ENCODE measurements around the gene PCCA. TPM values are rescaled to one million over a fixed set of nuclear protein-coding genes. Genes with fewer than 3 reads are reported as not detected.
A peak's percentile ranks its signal among the peaks of the same experiment; 100 is the strongest.

PCCA gene
- total and polyA plus RNA-seq, 3 experiments from 2014 or later: 6.1 to 9.5 (median 6.2) TPM

DNA sequence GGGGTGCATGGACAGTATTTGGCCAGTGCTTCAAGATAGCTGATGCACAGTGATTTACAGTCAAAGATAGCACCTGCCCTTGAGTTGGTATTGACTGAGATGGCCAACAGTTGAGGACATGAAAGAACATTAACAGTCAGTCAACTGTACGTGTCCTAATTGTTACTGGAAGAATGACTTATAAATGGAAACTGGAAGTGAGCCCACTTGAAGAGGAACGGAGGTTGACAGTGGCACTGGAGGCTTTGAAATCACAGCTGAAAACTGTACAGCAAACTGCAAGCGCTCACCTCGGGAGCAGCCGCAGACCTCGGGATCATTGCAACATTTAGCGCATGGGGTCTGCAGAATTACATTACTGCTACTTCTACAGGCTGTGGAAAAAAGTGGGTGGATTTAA lies 422.6 kb downstream of the PCCA start:
- Mint-ChIP-seq H3K27ac (peak overlapping the region in 1 of 8 donors; percentile 18), H3K9me3 (no peaks in the 10 kb centered on the region), H3K36me3 (peaks cover 0 to 1% (median under 1%) of the 10 kb centered on the region in 3 donors), H3K4me3 (no peak overlapping the region), H3K27me3 (no peaks in the 10 kb centered on the region), H3K4me1 (peaks cover 8 to 13% (median 11%) of the 10 kb centered on the region in 3 donors)
- Histone ChIP-seq H3K27ac (ENCODE audit: low read depth, low read length) (no peak overlapping the region), H3K27me3 (ENCODE audit: insufficient read depth, low read length, poor library complexity, severe bottlenecking) (no peaks in the 10 kb centered on the region), H3K9me3 (ENCODE audit: low read length) (no peaks in the 10 kb centered on the region), H3K4me3 (ENCODE audit: low read length) (no peak overlapping the region), H3K4me1 (ENCODE audit: insufficient read depth, low read length) (no peaks in the 10 kb centered on the region), H3K36me3 (ENCODE audit: insufficient read depth, low read length) (no peaks in the 10 kb centered on the region)
- ChIA-PET POLR2A (no interaction called here), CTCF (interaction anchor here (1.4 to 9.6 kb wide), 2 partner anchors 594 to 855 kb away, joined by 3 to 76 read pairs; no protein-coding TSS in a partner anchor)
- no peak for DNase-seq

DNA sequence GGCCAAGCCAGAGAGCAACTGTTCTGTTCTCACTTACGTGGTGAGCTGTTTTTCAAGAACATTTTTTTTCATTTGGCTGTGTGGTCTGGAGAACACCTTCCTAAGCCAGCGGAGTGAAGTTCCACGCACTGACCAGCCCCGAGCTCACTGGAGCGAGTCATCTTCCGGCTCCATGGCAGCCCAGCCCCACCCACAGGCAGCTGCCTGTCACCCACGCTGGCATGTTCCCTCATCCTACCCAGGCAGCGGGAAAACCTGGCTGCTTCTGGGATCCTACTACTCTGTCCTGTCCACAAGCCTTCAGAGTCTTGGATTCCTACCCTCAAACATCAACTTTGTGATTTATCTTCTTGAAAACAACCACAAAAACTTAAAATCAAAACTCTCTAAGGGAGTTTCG lies 423.5 kb downstream of the PCCA start:
- Histone ChIP-seq H3K9me3 (ENCODE audit: low read length) (no peaks in the 10 kb centered on the region), H3K27ac (ENCODE audit: low read depth, low read length) (no peak overlapping the region), H3K36me3 (ENCODE audit: insufficient read depth, low read length) (no peaks in the 10 kb centered on the region), H3K4me3 (ENCODE audit: low read length) (no peak overlapping the region), H3K4me1 (ENCODE audit: insufficient read depth, low read length) (peaks cover 1% of the 10 kb centered on the region), H3K27me3 (ENCODE audit: insufficient read depth, low read length, poor library complexity, severe bottlenecking) (no peaks in the 10 kb centered on the region)
- Mint-ChIP-seq H3K9me3 (no peaks in the 10 kb centered on the region), H3K27me3 (no peaks in the 10 kb centered on the region), H3K36me3 (peaks cover 0 to 3% (median 1%) of the 10 kb centered on the region in 3 donors), H3K27ac (no peak overlapping the region), H3K4me1 (peaks cover 5 to 9% (median 8%) of the 10 kb centered on the region in 3 donors), H3K4me3 (no peak overlapping the region)
- ChIA-PET POLR2A (no interaction called here), CTCF (interaction anchor here (1.4 to 9.6 kb wide), 3 partner anchors 9 to 856 kb away, joined by 3 to 76 read pairs (median 9); no protein-coding TSS in a partner anchor)
- DNase-seq: no peak

DNA sequence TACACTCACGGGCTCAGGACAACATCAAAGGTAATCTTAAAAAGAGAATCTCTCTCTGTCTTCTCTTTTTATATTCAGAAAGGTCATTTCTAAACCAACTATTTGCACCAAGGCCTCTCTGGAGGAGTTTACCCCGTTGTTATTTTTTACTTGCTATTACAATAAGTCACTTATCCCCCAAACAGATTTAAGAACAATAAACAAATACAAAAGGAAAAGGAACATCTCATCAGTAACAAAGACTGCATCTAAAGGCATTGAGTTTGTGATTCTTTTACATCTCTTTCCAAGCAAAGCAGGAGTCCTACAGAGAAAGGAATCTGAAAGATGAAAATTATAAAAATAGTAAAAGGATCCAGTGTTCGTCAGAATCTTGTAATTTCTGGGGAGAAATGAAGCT lies 424.3 kb downstream of the PCCA start:
- ChIA-PET POLR2A (no interaction called here), CTCF (interaction anchor here (2.3 to 9.6 kb wide), 2 partner anchors 10 to 857 kb away, joined by 9 to 76 read pairs; no protein-coding TSS in a partner anchor)
- H3K27ac Mint-ChIP-seq: no peak overlapping the region
- Histone ChIP-seq H3K36me3 (ENCODE audit: insufficient read depth, low read length) (no peaks in the 10 kb centered on the region), H3K27ac (ENCODE audit: low read depth, low read length) (no peak overlapping the region), H3K4me1 (ENCODE audit: insufficient read depth, low read length) (peaks cover 7% of the 10 kb centered on the region), H3K4me3 (ENCODE audit: low read length) (no peak overlapping the region), H3K27me3 (ENCODE audit: insufficient read depth, low read length, poor library complexity, severe bottlenecking) (no peaks in the 10 kb centered on the region), H3K9me3 (ENCODE audit: low read length) (no peaks in the 10 kb centered on the region)
- H3K27me3 Mint-ChIP-seq: no peaks in the 10 kb centered on the region
- peaks cover 9 to 17% (median 15%) of the 10 kb centered on the region in 3 donors for H3K4me1 Mint-ChIP-seq
- no peak overlapping the region for H3K4me3 Mint-ChIP-seq
- no peak for DNase-seq
- no peaks in the 10 kb centered on the region for H3K9me3 Mint-ChIP-seq
- peaks cover 0 to 3% (median 1%) of the 10 kb centered on the region in 3 donors for H3K36me3 Mint-ChIP-seq

DNA sequence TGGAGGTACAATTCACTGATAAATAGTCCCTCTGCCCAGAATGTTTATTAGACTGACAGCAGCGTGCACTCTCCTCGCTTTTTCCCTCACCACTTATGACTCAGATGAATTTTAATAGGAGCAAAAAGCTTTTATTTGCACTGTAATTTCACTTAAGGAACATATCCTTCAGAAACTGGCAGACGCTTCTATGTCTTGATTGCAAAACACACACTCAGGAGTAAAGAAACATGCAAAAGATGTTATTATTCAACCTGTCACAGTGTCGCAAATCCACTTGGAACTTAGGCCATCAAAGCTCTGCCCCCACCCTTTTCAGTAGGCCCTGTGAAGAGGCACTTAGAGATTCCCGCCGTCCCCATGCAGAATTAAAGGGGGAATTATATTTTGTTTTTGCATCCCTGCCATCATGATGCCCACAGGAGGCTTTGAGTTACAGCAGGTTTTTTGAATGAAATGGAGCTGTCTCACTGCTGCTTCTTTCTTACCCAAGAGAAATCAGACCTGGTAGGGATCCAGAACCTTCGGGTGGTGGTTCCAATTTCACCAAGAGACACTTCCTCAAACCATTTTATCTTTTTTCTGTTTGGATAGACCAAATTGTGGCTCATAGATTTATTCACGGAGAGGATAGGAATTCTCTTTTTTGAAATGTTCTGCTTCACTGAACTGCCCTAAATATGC lies 425.2 kb downstream of the PCCA start:
- Mint-ChIP-seq H3K9me3 (no peaks in the 10 kb centered on the region), H3K27me3 (no peaks in the 10 kb centered on the region), H3K27ac (peak overlapping the region in 1 of 8 donors; percentile 3), H3K4me1 (peaks cover 9 to 18% (median 17%) of the 10 kb centered on the region in 3 donors), H3K36me3 (peaks cover 0 to 3% (median 1%) of the 10 kb centered on the region in 3 donors), H3K4me3 (no peak overlapping the region)
- no peak overlapping the region for H3K4me3 ChIP-seq (ENCODE audit: low read length)
- no peaks in the 10 kb centered on the region for H3K27me3 ChIP-seq (ENCODE audit: insufficient read depth, low read length, poor library complexity, severe bottlenecking)
- no peaks in the 10 kb centered on the region for H3K36me3 ChIP-seq (ENCODE audit: insufficient read depth, low read length)
- no peak for DNase-seq
- no peak overlapping the region for H3K27ac ChIP-seq (ENCODE audit: low read depth, low read length)
- peaks cover 7% of the 10 kb centered on the region for H3K4me1 ChIP-seq (ENCODE audit: insufficient read depth, low read length)
- CTCF ChIA-PET: interaction anchor here (0.8 to 9.6 kb wide), 10 partner anchors 7 to 1067 kb away, joined by 3 to 76 read pairs (median 7); no protein-coding TSS in a partner anchor
- POLR2A ChIA-PET: interaction anchor here (0.5 kb wide), 1 partner anchor 161 kb away, joined by 3 read pairs; no protein-coding TSS in a partner anchor
- H3K9me3 ChIP-seq (ENCODE audit: low read length): no peaks in the 10 kb centered on the region

DNA sequence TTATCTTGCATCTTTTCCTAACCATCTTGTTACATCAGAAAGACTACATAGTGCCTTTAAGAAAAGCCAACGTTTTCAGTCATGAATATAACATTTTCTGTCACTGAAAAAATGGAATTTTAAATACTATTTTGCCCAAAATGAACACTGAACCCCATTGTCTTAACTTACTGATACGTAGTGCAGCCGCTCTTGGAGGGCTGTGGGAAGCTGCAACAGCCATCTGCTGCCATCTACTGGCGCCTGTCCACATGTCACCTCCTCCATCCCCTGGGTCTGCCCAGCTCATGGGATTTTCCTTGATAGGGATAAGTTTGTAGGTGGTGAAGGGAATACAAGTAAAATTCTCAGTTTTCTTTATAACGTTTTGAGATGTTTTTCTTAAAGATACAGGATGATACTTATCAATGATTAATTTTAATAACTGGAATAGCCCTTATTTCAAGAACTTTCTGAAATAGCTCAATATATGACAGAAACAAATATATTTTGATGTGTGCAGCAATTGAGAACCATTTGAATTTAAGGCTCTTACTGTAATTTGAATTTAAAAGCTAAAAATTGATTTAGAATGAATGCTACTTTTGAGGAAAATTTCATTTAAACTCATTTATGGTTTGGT lies 426.0 kb downstream of the PCCA start:
- Mint-ChIP-seq H3K27me3 (no peaks in the 10 kb centered on the region), H3K9me3 (no peaks in the 10 kb centered on the region), H3K27ac (no peak overlapping the region), H3K36me3 (peaks cover 0 to 3% (median 1%) of the 10 kb centered on the region in 3 donors), H3K4me3 (no peak overlapping the region), H3K4me1 (peaks cover 9 to 18% (median 17%) of the 10 kb centered on the region in 3 donors)
- ChIA-PET CTCF (interaction anchor here (0.7 to 9.6 kb wide), 14 partner anchors 8 to 1073 kb away, joined by 3 to 76 read pairs (median 5); partner anchors contain the start of gene CLYBL), POLR2A (interaction anchor here (1.9 kb wide), 1 partner anchor 857 kb away, joined by 4 read pairs; no protein-coding TSS in a partner anchor)
- Histone ChIP-seq H3K27ac (ENCODE audit: low read depth, low read length) (no peak overlapping the region), H3K4me1 (ENCODE audit: insufficient read depth, low read length) (peaks cover 7% of the 10 kb centered on the region), H3K36me3 (ENCODE audit: insufficient read depth, low read length) (no peaks in the 10 kb centered on the region), H3K4me3 (ENCODE audit: low read length) (no peak overlapping the region), H3K27me3 (ENCODE audit: insufficient read depth, low read length, poor library complexity, severe bottlenecking) (no peaks in the 10 kb centered on the region), H3K9me3 (ENCODE audit: low read length) (no peaks in the 10 kb centered on the region)
- DNase-seq: peak; percentile 54 to 78 (median 60)

DNA sequence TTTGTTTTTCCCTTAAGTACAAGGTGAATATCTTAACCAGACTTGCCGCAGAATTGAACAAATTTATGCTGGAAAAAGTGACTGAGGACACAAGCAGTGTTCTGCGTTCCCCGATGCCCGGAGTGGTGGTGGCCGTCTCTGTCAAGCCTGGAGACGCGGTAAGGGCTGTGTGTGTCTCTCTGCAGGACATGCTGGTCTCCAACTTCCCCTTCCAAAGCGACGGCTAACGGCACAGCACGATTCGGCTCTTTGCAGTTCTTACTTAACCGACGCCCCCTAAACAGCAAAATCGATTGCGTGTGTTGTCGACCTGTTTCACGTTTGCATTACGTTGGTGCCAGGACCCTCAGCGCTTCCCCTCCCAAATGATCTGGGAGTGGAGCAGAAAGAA lies 426.5 kb downstream of the PCCA start:
- peaks cover 9 to 18% (median 17%) of the 10 kb centered on the region in 3 donors for H3K4me1 Mint-ChIP-seq

DNA sequence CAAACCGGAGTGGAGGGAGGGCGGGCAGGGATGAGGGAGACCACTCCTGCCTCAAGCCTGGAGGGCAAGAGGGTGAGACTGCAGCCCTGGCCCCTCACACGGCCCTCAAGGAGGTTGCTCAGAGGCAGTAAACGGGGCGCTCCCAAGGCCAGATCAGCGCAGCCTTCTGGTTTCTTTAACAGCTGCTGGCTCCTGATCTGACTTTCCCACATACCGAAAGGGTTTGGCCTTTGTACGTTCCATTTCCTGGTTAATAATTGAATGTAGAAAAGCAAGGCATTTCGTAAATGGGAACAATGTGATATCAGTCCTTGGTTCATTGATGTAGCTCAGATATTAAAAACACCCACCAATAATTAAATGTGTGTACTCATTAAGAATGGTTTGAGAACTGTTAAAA lies 428.2 kb downstream of the PCCA start:
- no peak overlapping the region for H3K27ac Mint-ChIP-seq
- H3K4me1 ChIP-seq (ENCODE audit: insufficient read depth, low read length): peaks cover 7% of the 10 kb centered on the region
- CTCF ChIA-PET: interaction anchor here (9.6 kb wide), 1 partner anchor 861 kb away, joined by 76 read pairs; no protein-coding TSS in a partner anchor
- H3K36me3 ChIP-seq (ENCODE audit: insufficient read depth, low read length): no peaks in the 10 kb centered on the region
- peaks cover 0 to 3% (median 1%) of the 10 kb centered on the region in 3 donors for H3K36me3 Mint-ChIP-seq
- no peaks in the 10 kb centered on the region for H3K27me3 Mint-ChIP-seq
- H3K27ac ChIP-seq (ENCODE audit: low read depth, low read length): no peak overlapping the region
- H3K9me3 ChIP-seq (ENCODE audit: low read length): no peaks in the 10 kb centered on the region
- peak overlapping the region in 2 of 7 donors; percentile 40 to 54 for H3K4me3 Mint-ChIP-seq
- POLR2A ChIA-PET: interaction anchor here (0.7 kb wide), 1 partner anchor 1521 kb away, joined by 3 read pairs; no protein-coding TSS in a partner anchor
- H3K9me3 Mint-ChIP-seq: no peaks in the 10 kb centered on the region
- no peak for DNase-seq
- no peak overlapping the region for H3K4me3 ChIP-seq (ENCODE audit: low read length)
- no peaks in the 10 kb centered on the region for H3K27me3 ChIP-seq (ENCODE audit: insufficient read depth, low read length, poor library complexity, severe bottlenecking)
- peaks cover 15 to 28% (median 25%) of the 10 kb centered on the region in 3 donors for H3K4me1 Mint-ChIP-seq

More for the DNA sequence above, 426.5 kb downstream of the PCCA start:
- no peaks in the 10 kb centered on the region for H3K27me3 ChIP-seq (ENCODE audit: insufficient read depth, low read length, poor library complexity, severe bottlenecking)
- H3K36me3 ChIP-seq (ENCODE audit: insufficient read depth, low read length): no peaks in the 10 kb centered on the region
- H3K4me1 ChIP-seq (ENCODE audit: insufficient read depth, low read length): peaks cover 7% of the 10 kb centered on the region
- Mint-ChIP-seq H3K36me3 (peaks cover 0 to 3% (median 1%) of the 10 kb centered on the region in 3 donors), H3K4me3 (no peak overlapping the region), H3K9me3 (no peaks in the 10 kb centered on the region), H3K27me3 (no peaks in the 10 kb centered on the region), H3K27ac (no peak overlapping the region)
- DNase-seq: no peak
- H3K9me3 ChIP-seq (ENCODE audit: low read length): no peaks in the 10 kb centered on the region
- CTCF ChIA-PET: interaction anchor here (0.7 to 9.6 kb wide), 14 partner anchors 8 to 1073 kb away, joined by 3 to 76 read pairs (median 5); partner anchors contain the start of gene CLYBL
- POLR2A ChIA-PET: interaction anchor here (1.9 kb wide), 1 partner anchor 857 kb away, joined by 4 read pairs; no protein-coding TSS in a partner anchor
- H3K27ac ChIP-seq (ENCODE audit: low read depth, low read length): no peak overlapping the region
- no peak overlapping the region for H3K4me3 ChIP-seq (ENCODE audit: low read length)
